ENCODE results near the gene MFGE8. TPM values are rescaled to one million over a fixed set of nuclear protein-coding genes. Genes with fewer than 3 reads are reported as not detected.

The MFGE8 gene
- total and polyA plus RNA-seq, 12 donors, result 359 to 690 (median 511) TPM

GRCh38 chr15:88902846-88903245 lies 10.3 kb downstream of the MFGE8 start:
- H3K9me3 ChIP-seq, result no peaks in the 10 kb centered on the region
- H3K36me3 ChIP-seq, result peaks cover 0 to 86% (median 42%) of the 10 kb centered on the region in 9 donors
- H3K27me3 ChIP-seq, result no peaks in the 10 kb centered on the region
- peak overlapping the region in 2 of 10 donors; percentile 14 to 21 for H3K27ac ChIP-seq
- no peak for DNase-seq
- ATAC-seq, result no peak
- H3K4me3 ChIP-seq, result no peak overlapping the region
- H3K4me1 ChIP-seq, result peaks cover 21 to 89% (median 43%) of the 10 kb centered on the region in 9 donors
- 69 to 70% methylated on average over 2 of the region's 2 CpGs for WGBS, 2 donors
- intact Hi-C loops (cut with DNase I), result loop anchor here in 9 of 10 donors (5.0 to 10.0 kb wide), 7 partner anchors 99 to 342 kb away; partner anchors contain the start of gene FANCI (in 1 of the 9)
- TF ChIP-seq CTCF (IDR thresholded peaks at IDR 0.05), result no peak

- Histone ChIP-seq H3K36me3 (peaks cover 0 to 81% (median 37%) of the 10 kb centered on the region in 9 donors), H3K27ac (peak overlapping the region in 3 of 10 donors; percentile 6 to 15 (median 14)), H3K27me3 (no peaks in the 10 kb centered on the region), H3K9me3 (no peaks in the 10 kb centered on the region), H3K4me1 (peaks cover 24 to 89% (median 43%) of the 10 kb centered on the region in 9 donors), H3K4me3 (no peak overlapping the region)
- DNase-seq (no peak), ATAC-seq (no peak)
- intact Hi-C loops (cut with DNase I), result loop anchor here in 9 of 10 donors (5.0 to 10.0 kb wide), 7 partner anchors 100 to 342 kb away; partner anchors contain the start of gene FANCI (in 1 of the 9)
- TF ChIP-seq CTCF (IDR thresholded peaks at IDR 0.05), result no peak
- WGBS, 2 donors, result 74 to 86% methylated on average over 6 of the region's 6 CpGs
Measured at GRCh38 chr15:88902221-88902835, 10.9 kb downstream of the MFGE8 start.

GRCh38 chr15:88901508-88902220 lies 11.5 kb downstream of the MFGE8 start:
- 90% methylated on average over 15 of the region's 15 CpGs for WGBS, 2 donors
- Histone ChIP-seq H3K27ac (peak overlapping the region in 2 of 10 donors; percentile 1 to 15), H3K36me3 (peaks cover 0 to 74% (median 34%) of the 10 kb centered on the region in 9 donors), H3K4me1 (peaks cover 29 to 89% (median 45%) of the 10 kb centered on the region in 9 donors), H3K27me3 (no peaks in the 10 kb centered on the region), H3K4me3 (no peak overlapping the region), H3K9me3 (no peaks in the 10 kb centered on the region)
- DNase-seq (no peak), ATAC-seq (no peak)
- intact Hi-C loops (cut with DNase I), result loop anchor here in 9 of 10 donors (5.0 to 10.0 kb wide), 7 partner anchors 101 to 343 kb away; partner anchors contain the start of gene FANCI (in 1 of the 9)
- no peak for TF ChIP-seq CTCF (IDR thresholded peaks at IDR 0.05)

DNA sequence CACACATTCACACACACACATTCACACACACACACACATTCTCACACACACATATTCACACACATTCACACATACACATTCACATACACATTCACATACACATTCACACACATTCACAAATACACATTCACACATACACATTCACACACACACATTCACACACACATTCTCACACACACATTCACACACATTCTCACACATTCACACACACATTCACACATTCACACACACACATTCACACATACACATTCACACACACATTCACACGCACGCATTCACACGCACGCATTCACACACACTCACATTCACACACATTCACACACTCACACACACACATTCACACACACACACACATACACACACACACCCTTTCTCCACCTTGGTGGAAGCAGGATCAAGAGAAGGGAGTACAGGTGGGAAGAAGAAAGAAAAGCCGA lies 12.2 kb downstream of the MFGE8 start:
- peak overlapping the region in 1 of 10 donors; percentile 53 for H3K27ac ChIP-seq
- intact Hi-C loops (cut with DNase I), result loop anchor here in 9 of 10 donors (5.0 to 10.0 kb wide), 7 partner anchors 101 to 344 kb away; partner anchors contain the start of gene FANCI (in 1 of the 9)
- TF ChIP-seq CTCF (IDR thresholded peaks at IDR 0.05), result no peak
- H3K4me3 ChIP-seq, result no peak overlapping the region
- WGBS, 2 donors, result 75 to 88% methylated on average over 5 of the region's 5 CpGs
- H3K4me1 ChIP-seq, result peaks cover 33 to 91% (median 48%) of the 10 kb centered on the region in 9 donors
- DNase-seq, result no peak
- ATAC-seq, result no peak
- H3K36me3 ChIP-seq, result peaks cover 0 to 67% (median 34%) of the 10 kb centered on the region in 9 donors
- H3K9me3 ChIP-seq, result no peaks in the 10 kb centered on the region
- H3K27me3 ChIP-seq, result peaks cover 0 to 3% (median 0%) of the 10 kb centered on the region in 7 donors

Measured in heart right ventricle (tissue), 16 donors.